ENCODE results near the gene PAX7.

Gene PAX7

DNA sequence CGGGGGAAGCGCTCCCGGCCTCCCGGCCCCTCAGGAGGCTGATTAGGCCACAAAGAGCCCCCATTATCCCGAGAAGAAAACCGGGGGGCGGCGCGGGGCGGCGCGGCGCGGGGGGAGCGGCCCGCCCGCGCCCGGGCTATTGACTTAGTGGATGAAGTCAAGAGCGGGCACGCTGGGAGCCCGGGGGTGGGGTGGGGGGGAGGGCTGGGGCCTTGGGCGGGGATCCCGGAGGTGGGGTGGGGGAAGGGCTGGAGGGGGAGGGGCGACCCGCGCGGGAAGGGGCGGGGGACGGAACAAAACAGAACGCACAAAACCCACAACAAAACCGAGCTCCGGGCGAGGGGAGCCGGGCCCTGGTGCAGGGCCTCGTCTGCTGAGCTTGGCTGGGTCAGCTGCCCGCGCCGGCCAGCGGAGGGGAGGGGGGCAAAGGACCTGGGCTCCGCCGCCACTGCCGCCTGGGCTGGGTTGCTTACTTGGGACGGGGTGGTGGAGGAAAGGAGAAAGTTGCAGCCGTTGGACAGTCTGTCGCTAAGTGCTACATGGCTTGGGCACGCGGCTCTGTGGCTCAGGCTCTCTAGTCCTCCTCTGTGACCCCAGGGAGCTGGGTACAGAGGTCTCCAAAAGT lies 16.3 kb downstream of the PAX7 start:
- Histone ChIP-seq H3K4me1 (ENCODE audit: insufficient read depth, low read length, severe bottlenecking) (no peaks in the 10 kb centered on the region), H3K27ac (ENCODE audit: low read depth, low read length, poor library complexity, severe bottlenecking) (no peak overlapping the region), H3K36me3 (ENCODE audit: insufficient read depth, low read length) (no peaks in the 10 kb centered on the region), H4K20me1 (ENCODE audit: insufficient read depth, low read length) (no peaks in the 10 kb centered on the region), H3K9me2 (ENCODE audit: low read depth, low read length) (no peaks in the 10 kb centered on the region), H3K27me3 (ENCODE audit: insufficient read depth, low read length) (peaks cover 3% of the 10 kb centered on the region; the same call in 1 of the 2 replicates), H3K9ac (ENCODE audit: low read length) (no peak overlapping the region), H2AFZ (ENCODE audit: low read length) (no peak overlapping the region), H3F3A (ENCODE audit: insufficient read depth, low read length) (no peaks in the 10 kb centered on the region), H3K4me3 (ENCODE audit: low read depth, low read length, poor library complexity, severe bottlenecking) (no peak overlapping the region), H3K79me2 (ENCODE audit: insufficient read depth, low read length) (no peaks in the 10 kb centered on the region), H3K9me3 (ENCODE audit: low read length) (no peaks in the 10 kb centered on the region), H3K4me2 (ENCODE audit: low read length) (no peak overlapping the region)
- TF ChIP-seq EZH2 (IDR thresholded peaks at IDR 0.05; ENCODE audit: borderline replicate concordance, low read length): no peak
- TF ChIP-seq, protein P1, sequence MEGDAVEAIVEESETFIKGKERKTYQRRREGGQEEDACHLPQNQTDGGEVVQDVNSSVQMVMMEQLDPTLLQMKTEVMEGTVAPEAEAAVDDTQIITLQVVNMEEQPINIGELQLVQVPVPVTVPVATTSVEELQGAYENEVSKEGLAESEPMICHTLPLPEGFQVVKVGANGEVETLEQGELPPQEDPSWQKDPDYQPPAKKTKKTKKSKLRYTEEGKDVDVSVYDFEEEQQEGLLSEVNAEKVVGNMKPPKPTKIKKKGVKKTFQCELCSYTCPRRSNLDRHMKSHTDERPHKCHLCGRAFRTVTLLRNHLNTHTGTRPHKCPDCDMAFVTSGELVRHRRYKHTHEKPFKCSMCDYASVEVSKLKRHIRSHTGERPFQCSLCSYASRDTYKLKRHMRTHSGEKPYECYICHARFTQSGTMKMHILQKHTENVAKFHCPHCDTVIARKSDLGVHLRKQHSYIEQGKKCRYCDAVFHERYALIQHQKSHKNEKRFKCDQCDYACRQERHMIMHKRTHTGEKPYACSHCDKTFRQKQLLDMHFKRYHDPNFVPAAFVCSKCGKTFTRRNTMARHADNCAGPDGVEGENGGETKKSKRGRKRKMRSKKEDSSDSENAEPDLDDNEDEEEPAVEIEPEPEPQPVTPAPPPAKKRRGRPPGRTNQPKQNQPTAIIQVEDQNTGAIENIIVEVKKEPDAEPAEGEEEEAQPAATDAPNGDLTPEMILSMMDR (IDR thresholded peaks at IDR 0.05; ENCODE audit: low read length): no peak

DNA sequence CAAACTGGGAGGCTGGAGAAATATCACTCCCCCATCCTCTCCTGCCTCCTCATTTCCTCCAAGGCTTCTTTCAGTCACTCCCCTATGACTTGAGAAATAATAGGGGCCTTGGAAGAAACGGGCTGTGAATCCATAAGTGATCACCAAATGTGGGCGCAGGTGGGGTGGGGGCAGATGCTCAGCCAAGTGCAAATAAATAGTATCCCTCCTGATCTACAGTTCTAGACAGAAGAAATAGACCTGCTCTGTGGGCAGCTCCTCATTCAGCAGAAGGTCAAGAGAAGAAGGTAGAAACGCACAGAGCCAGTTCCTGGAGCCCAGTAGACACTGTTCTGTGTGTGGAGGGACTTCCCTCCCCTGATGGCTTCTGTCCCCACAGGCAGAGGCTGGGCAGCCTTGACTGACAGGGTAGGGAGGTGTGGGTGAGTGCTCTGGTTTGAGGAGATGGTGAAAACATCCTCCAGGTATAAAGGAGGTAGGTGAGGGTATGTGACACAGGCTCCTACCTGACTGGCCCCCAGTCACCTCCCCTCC lies 17.1 kb downstream of the PAX7 start:
- H3K9me3 ChIP-seq (ENCODE audit: low read length): no peaks in the 10 kb centered on the region
- no peak overlapping the region for H3K4me3 ChIP-seq (ENCODE audit: low read depth, low read length, poor library complexity, severe bottlenecking)
- H3K27me3 ChIP-seq (ENCODE audit: insufficient read depth, low read length): peaks cover 3% of the 10 kb centered on the region; the same call in 1 of the 2 replicates
- H4K20me1 ChIP-seq (ENCODE audit: insufficient read depth, low read length): no peaks in the 10 kb centered on the region
- TF ChIP-seq, protein P1 (IDR thresholded peaks at IDR 0.05; ENCODE audit: low read length): no peak
- no peak for TF ChIP-seq EZH2 (IDR thresholded peaks at IDR 0.05; ENCODE audit: borderline replicate concordance, low read length)
- no peaks in the 10 kb centered on the region for H3K79me2 ChIP-seq (ENCODE audit: insufficient read depth, low read length)
- H3K4me2 ChIP-seq (ENCODE audit: low read length): no peak overlapping the region
- H3F3A ChIP-seq (ENCODE audit: insufficient read depth, low read length): no peaks in the 10 kb centered on the region
- no peak overlapping the region for H2AFZ ChIP-seq (ENCODE audit: low read length)
- H3K9ac ChIP-seq (ENCODE audit: low read length): no peak overlapping the region
- H3K4me1 ChIP-seq (ENCODE audit: insufficient read depth, low read length, severe bottlenecking): no peaks in the 10 kb centered on the region
- no peaks in the 10 kb centered on the region for H3K9me2 ChIP-seq (ENCODE audit: low read depth, low read length)
- H3K36me3 ChIP-seq (ENCODE audit: insufficient read depth, low read length): no peaks in the 10 kb centered on the region
- no peak overlapping the region for H3K27ac ChIP-seq (ENCODE audit: low read depth, low read length, poor library complexity, severe bottlenecking)

DNA sequence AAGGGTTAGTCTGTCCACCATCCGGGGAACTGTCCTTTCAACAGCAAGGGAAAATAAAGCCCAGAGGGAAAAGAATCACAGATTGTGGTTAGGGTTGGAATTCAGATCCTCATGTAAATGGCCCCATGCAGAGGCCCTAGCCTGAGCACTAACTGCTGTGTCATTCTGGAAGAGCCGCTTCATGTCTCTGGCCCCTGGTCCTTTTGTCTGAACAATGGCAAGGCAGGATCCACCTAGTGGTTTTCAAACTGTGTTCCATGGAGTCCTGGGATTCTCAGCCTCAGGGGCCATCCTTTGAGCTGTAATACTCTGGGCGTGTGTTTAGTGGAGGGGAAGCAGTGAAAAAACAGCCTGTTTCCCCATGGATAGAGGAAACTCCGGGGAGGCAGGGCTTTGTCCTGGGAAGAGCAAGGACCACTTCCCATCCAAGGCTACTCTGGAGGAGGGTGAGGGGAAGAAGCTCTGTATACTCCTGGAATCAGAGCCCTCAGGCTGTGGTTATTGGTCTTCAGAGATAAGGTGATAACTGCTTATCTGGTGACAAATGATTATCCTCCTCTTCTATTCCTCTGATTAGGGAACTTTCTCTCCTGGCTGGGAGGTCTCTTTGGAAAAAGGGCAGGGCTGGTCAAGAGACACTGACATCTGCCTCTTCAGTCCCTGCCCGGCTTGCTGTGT lies 19.2 kb downstream of the PAX7 start:
- Histone ChIP-seq H2AFZ (ENCODE audit: low read length) (no peak overlapping the region), H3K9me3 (ENCODE audit: low read length) (no peaks in the 10 kb centered on the region), H3K4me2 (ENCODE audit: low read length) (no peak overlapping the region), H3F3A (ENCODE audit: insufficient read depth, low read length) (no peaks in the 10 kb centered on the region), H3K9ac (ENCODE audit: low read length) (no peak overlapping the region), H3K4me3 (ENCODE audit: low read depth, low read length, poor library complexity, severe bottlenecking) (no peak overlapping the region), H3K4me1 (ENCODE audit: insufficient read depth, low read length, severe bottlenecking) (no peaks in the 10 kb centered on the region), H3K27me3 (ENCODE audit: insufficient read depth, low read length) (peaks cover 3% of the 10 kb centered on the region; the same call in 1 of the 2 replicates), H3K79me2 (ENCODE audit: insufficient read depth, low read length) (no peaks in the 10 kb centered on the region), H3K9me2 (ENCODE audit: low read depth, low read length) (no peaks in the 10 kb centered on the region), H4K20me1 (ENCODE audit: insufficient read depth, low read length) (no peaks in the 10 kb centered on the region), H3K36me3 (ENCODE audit: insufficient read depth, low read length) (no peaks in the 10 kb centered on the region), H3K27ac (ENCODE audit: low read depth, low read length, poor library complexity, severe bottlenecking) (no peak overlapping the region)
- TF ChIP-seq EZH2 (IDR thresholded peaks at IDR 0.05; ENCODE audit: borderline replicate concordance, low read length): no peak
- TF ChIP-seq, protein P1 (IDR thresholded peaks at IDR 0.05; ENCODE audit: low read length): no peak
